CD4-positive, alpha-beta T cell treated with Interleukin-17A for 1 hour (primary cell): ENCODE measurements around the gene CAMKK2.
"Not testable (repeated sequence)": the region's sequence is repeated elsewhere in the genome, so short reads cannot be mapped to it uniquely, and the experiment has no call there.

Experiments
- DNase-seq: peaks from one replicate; pipeline ENCODE4 v3.0.0-alpha.2; 2020

Gene CAMKK2

DNA sequence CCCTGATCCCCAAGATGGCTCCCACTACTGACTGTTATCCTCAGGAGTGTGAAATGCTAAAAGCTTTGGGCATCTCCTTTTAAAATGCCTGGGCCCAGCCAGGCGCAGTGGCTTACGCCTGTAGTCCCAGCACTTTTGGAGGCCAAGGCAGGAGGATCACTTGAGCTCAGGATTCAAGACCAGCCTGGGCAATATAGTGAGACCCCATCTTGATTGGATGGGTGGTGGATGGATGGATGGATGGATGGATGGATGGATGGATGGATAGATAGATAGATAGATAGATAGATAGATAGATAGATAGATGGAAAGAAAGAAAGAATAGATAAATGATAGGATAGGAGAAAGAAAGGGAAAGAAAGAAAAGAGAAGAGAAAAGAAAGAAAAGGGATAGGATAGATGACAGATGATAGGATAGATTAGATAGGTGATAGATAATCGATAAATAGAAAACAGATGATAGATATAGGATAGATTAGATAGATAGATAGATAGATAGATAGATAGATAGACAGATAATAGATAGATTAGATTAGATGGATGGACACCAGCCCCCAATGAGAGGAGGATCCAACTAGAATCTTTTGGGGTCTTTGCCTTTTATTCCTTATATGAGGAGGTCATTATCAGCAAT is 77.0 kb downstream of the CAMKK2 start:
- DNase-seq = no peak

- no peak for DNase-seq
These were observed 77.7 kb downstream of the CAMKK2 start for GRCh38 chr12:121218588-121219352.

GRCh38 chr12:121217761-121218160 is 78.7 kb downstream of the CAMKK2 start:
- DNase-seq = no peak

- DNase-seq = no peak
These were observed 79.4 kb downstream of the CAMKK2 start for GRCh38 chr12:121217063-121217462.

DNA sequence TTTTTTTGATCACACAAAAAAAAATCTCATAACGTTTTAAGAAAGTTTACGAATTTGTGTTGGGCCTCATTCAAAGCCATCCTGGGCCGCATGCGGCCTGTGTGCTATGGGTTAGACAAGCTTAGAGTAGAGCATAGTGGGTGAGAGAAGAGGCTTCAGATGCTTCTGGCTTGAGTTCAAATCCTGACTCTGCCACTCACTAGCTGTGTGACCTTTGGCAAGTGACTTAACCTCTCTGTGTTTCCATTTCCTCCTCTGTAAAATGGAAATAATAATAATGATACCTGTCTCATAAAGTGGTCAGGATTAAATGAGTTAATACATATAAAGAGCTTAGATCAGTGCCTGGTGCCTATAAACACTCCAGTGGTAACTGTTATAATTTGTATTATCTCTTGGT is 80.4 kb downstream of the CAMKK2 start:
- DNase-seq = no peak

DNA sequence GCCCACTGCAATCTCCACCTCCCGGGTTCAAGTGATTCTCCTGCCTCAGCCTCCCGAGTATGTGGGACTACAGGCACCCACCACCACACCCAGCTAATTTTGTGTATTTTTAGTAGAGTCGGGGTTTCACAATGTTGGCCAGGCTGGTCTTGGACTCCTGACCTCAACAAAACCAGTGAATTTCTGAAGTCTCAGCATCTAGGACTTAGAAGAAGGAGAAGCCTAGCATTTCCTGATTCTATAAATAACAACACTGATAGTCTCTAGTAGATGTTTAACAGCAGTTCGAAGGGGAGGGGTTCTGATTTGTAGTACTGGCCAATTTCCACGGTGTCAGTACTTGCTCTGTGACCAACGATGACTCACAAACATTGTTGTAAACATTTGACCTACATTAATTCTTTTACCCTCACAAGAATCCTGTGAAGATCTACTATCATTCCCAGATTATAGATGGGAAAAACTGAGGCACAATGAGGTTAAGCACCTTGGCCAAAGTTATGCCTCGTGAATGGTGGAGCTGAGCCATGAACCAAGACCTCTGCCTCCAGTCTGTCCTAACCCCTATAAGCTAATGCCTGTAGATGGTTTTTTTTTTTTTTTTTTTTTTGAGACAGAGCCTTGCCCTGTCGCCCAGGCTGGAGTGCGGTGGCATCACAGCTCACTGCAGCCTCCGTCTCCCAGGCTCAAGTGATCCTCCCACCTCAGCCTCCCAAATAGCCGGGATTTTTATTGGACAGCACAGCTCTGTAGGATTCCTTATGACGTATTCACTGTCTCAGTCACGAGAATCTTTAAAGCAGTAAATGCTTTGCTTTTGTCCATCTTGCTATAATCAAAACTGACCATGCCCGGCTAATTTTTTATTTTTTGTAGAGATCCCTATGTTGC is 81.4 kb downstream of the CAMKK2 start:
- DNase-seq = peak; percentile 46

DNA sequence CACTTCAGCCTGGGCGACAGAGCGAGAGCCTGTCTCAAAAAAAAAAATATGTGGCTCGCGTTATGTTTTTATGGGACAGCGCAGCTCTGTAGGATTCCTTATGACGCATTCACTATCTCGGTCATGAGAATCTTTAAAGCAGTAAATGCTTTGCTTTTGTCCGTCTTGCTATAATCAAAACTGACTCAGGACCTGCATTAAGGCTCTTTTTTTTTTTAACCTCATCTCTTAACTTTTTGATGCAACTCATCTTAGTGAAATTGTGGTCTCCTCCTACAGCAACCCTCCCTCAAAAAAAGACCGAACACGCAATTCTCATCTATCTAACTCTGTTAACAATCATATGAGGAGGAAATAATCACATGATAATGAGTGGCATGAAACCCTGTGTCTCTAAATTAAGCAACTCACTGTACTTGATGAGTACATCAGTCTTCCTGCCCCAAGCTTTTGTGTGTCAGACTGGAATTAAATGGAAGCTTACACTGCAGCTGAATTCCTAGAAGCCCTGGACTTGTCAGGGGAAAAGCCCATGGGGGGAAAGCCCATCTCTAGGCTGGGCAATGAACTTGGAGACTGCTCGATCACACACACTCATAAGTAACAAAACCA is 82.2 kb downstream of the CAMKK2 start:
- DNase-seq = peak; percentile 31

- DNase-seq = no peak
These were observed 83.6 kb downstream of the CAMKK2 start for GRCh38 chr12:121212875-121213274.

GRCh38 chr12:121209624-121210572 is 86.6 kb downstream of the CAMKK2 start, which contains the start of gene P2RX4:
Gene P2RX4 (plus strand): TSS chr12:121210129. CDS start chr12:121210165, 36 bp downstream.
- DNase-seq = peak; percentile 90

GRCh38 chr12:121209221-121209620 is 87.3 kb downstream of the CAMKK2 start:
- no peak for DNase-seq

GRCh38 chr12:121208571-121208970 is 87.9 kb downstream of the CAMKK2 start:
- not testable (repeated sequence) for DNase-seq

- DNase-seq = no peak
These were observed 91.0 kb downstream of the CAMKK2 start for GRCh38 chr12:121205491-121205890.

DNA sequence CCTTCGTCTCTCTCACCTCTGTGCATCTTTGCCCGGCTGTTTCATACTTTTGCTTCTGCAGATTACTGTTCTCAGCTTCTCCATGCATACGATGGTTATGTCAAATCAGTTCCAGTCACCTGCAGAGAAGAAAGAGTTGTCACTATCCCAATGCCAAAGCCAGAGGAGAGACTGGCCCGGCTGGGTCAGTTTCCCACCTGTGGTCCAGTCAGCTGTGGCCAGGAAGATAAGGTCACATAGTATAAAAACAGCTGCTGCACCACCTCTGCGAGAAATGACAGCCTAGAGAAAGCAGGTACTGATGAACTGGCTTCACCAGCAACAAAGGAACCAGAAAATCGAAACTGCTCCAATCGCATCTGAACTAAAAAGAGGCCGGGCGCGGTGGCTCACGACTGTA is 93.0 kb downstream of the CAMKK2 start:
- no peak for DNase-seq

- DNase-seq = no peak
These were observed 93.8 kb downstream of the CAMKK2 start for GRCh38 chr12:121202407-121203355.

- DNase-seq = not testable (repeated sequence)
These were observed 95.4 kb downstream of the CAMKK2 start for GRCh38 chr12:121201140-121201539.

- no peak for DNase-seq
These were observed 97.6 kb downstream of the CAMKK2 start for GRCh38 chr12:121198949-121199348.

DNA sequence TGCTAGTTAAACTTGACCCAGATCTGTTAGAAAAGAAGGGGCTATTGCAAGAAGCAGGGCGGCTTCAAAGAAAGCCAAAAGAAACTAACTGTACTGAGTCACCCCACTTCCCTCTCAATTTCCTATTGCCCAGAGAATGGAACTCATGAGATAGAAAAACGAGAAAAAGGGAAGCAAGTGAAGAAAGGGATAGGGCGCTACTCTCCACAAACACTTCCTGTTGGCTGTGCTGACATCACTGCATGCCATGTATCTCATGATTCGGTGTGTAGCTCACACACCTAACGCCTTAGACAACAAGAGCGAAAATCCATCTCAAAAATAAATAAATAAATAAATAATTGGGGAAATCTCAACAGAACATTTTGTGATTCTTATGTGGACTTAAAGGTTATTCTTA is 99.6 kb downstream of the CAMKK2 start:
- peak; percentile 23 for DNase-seq

DNA sequence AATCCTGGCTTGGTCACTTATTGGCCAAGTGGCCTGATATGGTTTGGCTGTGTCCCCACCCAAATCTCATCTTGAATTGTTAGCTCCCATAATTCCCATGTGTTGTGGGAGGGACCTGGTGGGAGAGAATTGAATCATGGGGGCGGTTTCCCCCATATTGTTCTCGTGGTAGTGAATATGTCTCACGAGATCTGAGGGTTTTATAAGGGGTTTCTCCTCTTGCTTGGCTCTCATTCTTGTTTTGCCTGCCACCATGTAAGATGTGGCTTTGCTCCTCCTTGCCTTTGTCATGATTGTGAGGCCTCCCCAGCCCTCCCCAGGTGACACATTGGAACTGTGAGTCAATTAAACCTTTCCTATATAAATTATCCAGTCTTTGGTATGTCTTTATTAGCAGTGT is 105.4 kb downstream of the CAMKK2 start:
- DNase-seq = no peak

- DNase-seq = no peak
These were observed 105.9 kb downstream of the CAMKK2 start for GRCh38 chr12:121190523-121191031.

DNA sequence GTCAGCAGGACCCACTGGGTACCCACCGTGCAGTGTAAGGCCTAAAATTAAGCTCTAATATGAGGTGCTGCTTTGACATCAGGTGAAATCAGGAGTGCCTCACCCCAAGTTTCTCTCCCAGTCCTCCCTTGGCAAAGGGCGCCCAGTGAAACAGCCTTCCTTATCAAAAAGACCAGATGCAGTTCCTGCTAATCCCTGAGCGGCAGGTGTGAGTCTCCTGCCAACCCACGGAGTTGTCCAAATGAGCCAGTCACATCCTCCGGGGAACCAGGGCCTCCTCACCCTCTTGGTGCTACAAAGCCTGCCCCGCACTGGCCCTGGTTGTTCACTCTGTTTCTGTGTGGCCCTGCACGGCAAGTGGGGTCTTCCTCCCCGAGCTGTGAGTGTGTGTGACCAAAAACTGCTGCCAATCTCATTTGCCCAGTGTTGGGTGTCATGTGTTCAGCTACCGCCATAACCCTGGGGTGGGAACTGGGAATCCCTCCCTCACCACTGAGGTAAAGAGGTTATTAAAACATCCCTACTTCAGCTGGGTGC is 106.8 kb downstream of the CAMKK2 start:
- no peak for DNase-seq
